ENCODE data around the gene EIF2B2.

- TF ChIP-seq ERF (CRISPR knock-in tag; IDR thresholded peaks at IDR 0.05) (no peak), CTCF (CRISPR knock-in tag; IDR thresholded peaks at IDR 0.05) (no peak), NCOR1 (IDR thresholded peaks at IDR 0.05; ENCODE audit: borderline replicate concordance, low read length) (no peak), CREM (IDR thresholded peaks at IDR 0.05) (no peak), CREM (CRISPR knock-in tag; IDR thresholded peaks at IDR 0.05) (no peak), BRCA1 (CRISPR knock-in tag; IDR thresholded peaks at IDR 0.05) (no peak), ZBTB7A (CRISPR knock-in tag; IDR thresholded peaks at IDR 0.05) (no peak), MED8 (CRISPR knock-in tag; IDR thresholded peaks at IDR 0.05; ENCODE audit: insufficient replicate concordance) (no peak), ZNF772 (CRISPR knock-in tag; IDR thresholded peaks at IDR 0.05) (no peak), RELA (CRISPR knock-in tag; IDR thresholded peaks at IDR 0.05) (no peak)
- TF ChIP-seq, protein P1, sequence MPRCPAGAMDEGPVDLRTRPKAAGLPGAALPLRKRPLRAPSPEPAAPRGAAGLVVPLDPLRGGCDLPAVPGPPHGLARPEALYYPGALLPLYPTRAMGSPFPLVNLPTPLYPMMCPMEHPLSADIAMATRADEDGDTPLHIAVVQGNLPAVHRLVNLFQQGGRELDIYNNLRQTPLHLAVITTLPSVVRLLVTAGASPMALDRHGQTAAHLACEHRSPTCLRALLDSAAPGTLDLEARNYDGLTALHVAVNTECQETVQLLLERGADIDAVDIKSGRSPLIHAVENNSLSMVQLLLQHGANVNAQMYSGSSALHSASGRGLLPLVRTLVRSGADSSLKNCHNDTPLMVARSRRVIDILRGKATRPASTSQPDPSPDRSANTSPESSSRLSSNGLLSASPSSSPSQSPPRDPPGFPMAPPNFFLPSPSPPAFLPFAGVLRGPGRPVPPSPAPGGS (CRISPR knock-in tag; IDR thresholded peaks at IDR 0.05): no peak
- TF ChIP-seq, protein P2, sequence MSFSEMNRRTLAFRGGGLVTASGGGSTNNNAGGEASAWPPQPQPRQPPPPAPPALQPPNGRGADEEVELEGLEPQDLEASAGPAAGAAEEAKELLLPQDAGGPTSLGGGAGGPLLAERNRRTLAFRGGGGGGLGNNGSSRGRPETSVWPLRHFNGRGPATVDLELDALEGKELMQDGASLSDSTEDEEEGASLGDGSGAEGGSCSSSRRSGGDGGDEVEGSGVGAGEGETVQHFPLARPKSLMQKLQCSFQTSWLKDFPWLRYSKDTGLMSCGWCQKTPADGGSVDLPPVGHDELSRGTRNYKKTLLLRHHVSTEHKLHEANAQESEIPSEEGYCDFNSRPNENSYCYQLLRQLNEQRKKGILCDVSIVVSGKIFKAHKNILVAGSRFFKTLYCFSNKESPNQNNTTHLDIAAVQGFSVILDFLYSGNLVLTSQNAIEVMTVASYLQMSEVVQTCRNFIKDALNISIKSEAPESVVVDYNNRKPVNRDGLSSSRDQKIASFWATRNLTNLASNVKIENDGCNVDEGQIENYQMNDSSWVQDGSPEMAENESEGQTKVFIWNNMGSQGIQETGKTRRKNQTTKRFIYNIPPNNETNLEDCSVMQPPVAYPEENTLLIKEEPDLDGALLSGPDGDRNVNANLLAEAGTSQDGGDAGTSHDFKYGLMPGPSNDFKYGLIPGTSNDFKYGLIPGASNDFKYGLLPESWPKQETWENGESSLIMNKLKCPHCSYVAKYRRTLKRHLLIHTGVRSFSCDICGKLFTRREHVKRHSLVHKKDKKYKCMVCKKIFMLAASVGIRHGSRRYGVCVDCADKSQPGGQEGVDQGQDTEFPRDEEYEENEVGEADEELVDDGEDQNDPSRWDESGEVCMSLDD (CRISPR knock-in tag; IDR thresholded peaks at IDR 0.05; ENCODE audit: borderline replicate concordance): no peak
Observed at GRCh38 chr14:74979029-74979428, 23.7 kb upstream of the EIF2B2 start.

Data from HepG2 (cell line).